Tibial artery (tissue), 4 donors: ENCODE results near the gene MYO18A.

ENCODE experiments used
- DNase-seq, 2 donors: peaks; one replicate each; pipeline ENCODE4 v3.0.0-alpha.2; 2019
- H3K27ac ChIP-seq, 2 donors: fragments of 200-600 bp; sonication (generic) in 1 of 2; 1 replicate in 1 of 2; 2 replicates in 1 of 2; pipeline ENCODE4 v1.5.1; 2018 to 2019; ENCODE audit warnings: mild to moderate bottlenecking in 1 of 2
- H3K27me3 ChIP-seq, 2 donors: fragments of 200-600 bp; sonication (generic) in 1 of 2; one replicate each; pipeline versions ENCODE4 v1.5.1 to v1.6.0; 2016 to 2019
- H3K36me3 ChIP-seq, 3 donors: fragments of 200-600 bp; sonication (generic) in 2 of 3; one replicate each; pipeline ENCODE4 v1.5.1; 2016 to 2019; ENCODE audit warnings: mild to moderate bottlenecking in 2 of 3
- H3K4me1 ChIP-seq, 4 donors: fragments of 200-600 bp; sonication (generic) in 2 of 4; 1 replicate in 3 of 4; 2 replicates in 1 of 4; pipeline ENCODE4 v1.5.1; 2016 to 2019
- H3K4me3 ChIP-seq, 2 donors: fragments of 200-600 bp; sonication (generic) in 1 of 2; 1 replicate in 1 of 2; 2 replicates in 1 of 2; pipeline ENCODE4 v1.5.1; 2018 to 2019; ENCODE audit warnings: mild to moderate bottlenecking in 2 of 2
- H3K9me3 ChIP-seq, 3 donors: fragments of 200-600 bp; sonication (generic) in 1 of 3; one replicate each; pipeline ENCODE4 v1.5.1; 2016 to 2019
- CTCF ChIP-seq, 2 experiments: fragments of 200-600 bp in 1 of 2; fragments of 450-650 bp in 1 of 2; IDR thresholded peaks; one replicate each; pipeline ENCODE4 v1.5.1; 2017 to 2019; ENCODE audit warnings: antibody characterized with exemption in 2 of 2, mild to moderate bottlenecking in 1 of 2, moderate library complexity in 1 of 2
- intact Hi-C: fragments of 100-400 bp; cut with DNase I; formaldehyde crosslinking; loops from one replicate; pipeline ENCODE4 v1.15.0; 2023; ENCODE audit warnings: low total_unique reads

Gene MYO18A

GRCh38 chr17:29136998-29137730, 43.0 kb downstream of the MYO18A start:
- intact Hi-C loops = no loop called here
- H3K27me3 ChIP-seq = no peaks in the 10 kb centered on the region
- TF ChIP-seq CTCF (IDR thresholded peaks at IDR 0.05) = no peak
- DNase-seq = no peak
- H3K4me3 ChIP-seq = no peak overlapping the region
- no peaks in the 10 kb centered on the region for H3K9me3 ChIP-seq
- peaks cover 0 to 61% (median 45%) of the 10 kb centered on the region in 4 donors for H3K4me1 ChIP-seq
- H3K27ac ChIP-seq = no peak overlapping the region
- no peaks in the 10 kb centered on the region for H3K36me3 ChIP-seq

- DNase-seq = no peak
Observed at GRCh38 chr17:29135464-29135863, 44.7 kb downstream of the MYO18A start.

GRCh38 chr17:29133121-29133713, 47.0 kb downstream of the MYO18A start:
- TF ChIP-seq CTCF (IDR thresholded peaks at IDR 0.05) = no peak
- intact Hi-C loops = no loop called here
- DNase-seq = peak; percentile 67 to 91
- H3K27me3 ChIP-seq = no peaks in the 10 kb centered on the region
- no peak overlapping the region for H3K4me3 ChIP-seq
- no peaks in the 10 kb centered on the region for H3K9me3 ChIP-seq
- H3K27ac ChIP-seq = peak overlapping the region; percentile 72 to 88
- peaks cover 0 to 7% (median under 1%) of the 10 kb centered on the region in 3 donors for H3K36me3 ChIP-seq
- H3K4me1 ChIP-seq = peaks cover 0 to 35% (median 25%) of the 10 kb centered on the region in 4 donors

More at GRCh38 chr17:29135464-29135863, 44.7 kb downstream of the MYO18A start:
- TF ChIP-seq CTCF (IDR thresholded peaks at IDR 0.05) = no peak
- Histone ChIP-seq H3K27ac (no peak overlapping the region), H3K27me3 (no peaks in the 10 kb centered on the region), H3K4me3 (no peak overlapping the region), H3K9me3 (no peaks in the 10 kb centered on the region), H3K4me1 (peaks cover 0 to 57% (median 43%) of the 10 kb centered on the region in 4 donors), H3K36me3 (no peaks in the 10 kb centered on the region)
- intact Hi-C loops = no loop called here

- peak overlapping the region; percentile 72 to 88 for H3K27ac ChIP-seq
- H3K9me3 ChIP-seq = no peaks in the 10 kb centered on the region
- H3K27me3 ChIP-seq = no peaks in the 10 kb centered on the region
- intact Hi-C loops = no loop called here
- peak; percentile 54 to 80 for DNase-seq
- no peak for TF ChIP-seq CTCF (IDR thresholded peaks at IDR 0.05)
- peaks cover 0 to 19% (median 10%) of the 10 kb centered on the region in 3 donors for H3K36me3 ChIP-seq
- peaks cover 0 to 29% (median 24%) of the 10 kb centered on the region in 4 donors for H3K4me1 ChIP-seq
- no peak overlapping the region for H3K4me3 ChIP-seq
Observed at GRCh38 chr17:29131814-29132682, 48.1 kb downstream of the MYO18A start.

- TF ChIP-seq CTCF (IDR thresholded peaks at IDR 0.05) = no peak
- peaks cover 0 to 33% (median 24%) of the 10 kb centered on the region in 4 donors for H3K4me1 ChIP-seq
- intact Hi-C loops = no loop called here
- H3K4me3 ChIP-seq = no peak overlapping the region
- no peaks in the 10 kb centered on the region for H3K9me3 ChIP-seq
- H3K27ac ChIP-seq = no peak overlapping the region
- no peaks in the 10 kb centered on the region for H3K27me3 ChIP-seq
- no peak for DNase-seq
- H3K36me3 ChIP-seq = peaks cover 0 to 19% (median 10%) of the 10 kb centered on the region in 3 donors
Observed at GRCh38 chr17:29129731-29130130, 50.5 kb downstream of the MYO18A start.
